ENCODE results near the gene CERS1.

The CERS1 gene

DNA sequence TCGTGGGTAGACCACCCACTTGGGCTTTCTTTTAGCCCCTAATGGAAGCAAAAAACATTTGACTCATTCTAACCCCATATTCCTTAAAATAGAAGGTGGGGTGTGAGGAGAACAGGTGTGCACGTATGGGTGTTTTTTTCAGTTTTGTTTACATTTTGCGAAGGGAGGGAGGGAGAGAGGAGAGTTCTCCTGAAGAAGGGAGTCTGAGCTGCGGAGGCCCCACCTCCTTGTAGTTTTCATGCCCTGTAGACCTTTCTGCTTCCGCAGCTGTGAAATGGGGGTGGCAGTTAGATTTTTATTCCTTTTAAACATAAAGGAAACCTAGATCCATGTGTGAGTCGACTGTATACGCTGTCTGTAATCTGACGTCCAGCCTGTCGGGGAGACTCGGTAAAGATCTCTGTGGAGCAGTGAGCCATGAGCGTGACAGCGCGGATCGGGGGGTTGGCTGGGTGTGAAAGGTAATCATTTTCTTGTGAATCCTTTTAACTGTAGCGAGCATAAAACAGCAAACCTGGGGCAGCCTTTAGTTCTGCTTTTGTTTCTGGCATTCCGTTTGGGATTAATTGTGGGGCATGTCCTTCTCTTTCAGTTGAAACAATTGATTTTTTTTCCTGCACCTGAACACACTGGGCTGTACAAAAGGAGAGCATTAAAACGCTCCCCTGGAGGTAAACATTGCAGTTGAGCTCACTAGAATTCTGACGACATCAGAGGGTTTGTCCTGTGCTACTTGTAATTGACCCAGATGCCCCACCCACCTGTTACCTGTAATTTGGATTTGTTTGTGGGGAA lies 61.9 kb downstream of the CERS1 start:
- no peak for DNase-seq

GRCh38 chr19:18833141-18833476 lies 62.8 kb downstream of the CERS1 start:
- no peak for DNase-seq

DNA sequence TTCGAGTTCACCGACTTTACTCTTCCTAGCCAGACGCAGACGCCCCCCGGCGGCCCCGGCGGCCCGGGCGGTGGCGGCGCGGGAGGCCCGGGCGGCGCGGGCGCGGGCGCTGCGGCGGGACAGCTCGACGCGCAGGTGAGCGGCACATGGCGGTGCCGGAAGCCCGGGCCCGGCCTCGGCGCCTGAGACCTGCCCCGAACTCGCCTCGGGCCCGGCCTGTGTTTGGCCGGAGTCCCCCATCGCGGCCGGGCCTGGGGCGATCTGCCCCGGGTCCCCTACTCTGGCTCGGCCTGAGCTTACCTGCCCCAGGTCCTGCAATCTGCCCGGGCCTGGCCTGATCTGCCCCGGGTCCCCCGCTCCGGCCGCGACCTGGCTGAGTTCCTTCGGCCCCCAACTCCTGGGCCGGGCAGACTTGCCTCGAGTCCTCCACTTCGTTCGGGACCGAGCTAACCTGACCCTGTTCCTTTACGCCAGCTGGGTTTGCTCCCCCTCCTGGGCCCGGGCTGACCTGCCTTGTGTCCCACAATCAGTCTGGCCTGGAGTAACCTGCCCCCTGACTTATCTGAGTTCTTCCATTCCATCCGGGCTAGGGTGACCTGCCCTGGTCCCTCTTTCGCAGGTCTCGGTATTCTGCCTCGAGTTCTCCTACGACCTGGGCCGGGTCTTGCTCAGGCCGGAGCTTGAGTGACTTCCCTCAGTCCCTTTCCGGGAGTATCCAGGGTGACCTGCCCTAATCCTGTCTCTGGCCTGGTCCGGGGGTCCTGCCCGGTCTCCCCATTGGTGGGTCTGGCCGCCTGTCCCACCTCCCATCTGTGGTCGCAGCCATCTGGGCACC lies 63.4 kb downstream of the CERS1 start:
- DNase-seq: no peak

DNA sequence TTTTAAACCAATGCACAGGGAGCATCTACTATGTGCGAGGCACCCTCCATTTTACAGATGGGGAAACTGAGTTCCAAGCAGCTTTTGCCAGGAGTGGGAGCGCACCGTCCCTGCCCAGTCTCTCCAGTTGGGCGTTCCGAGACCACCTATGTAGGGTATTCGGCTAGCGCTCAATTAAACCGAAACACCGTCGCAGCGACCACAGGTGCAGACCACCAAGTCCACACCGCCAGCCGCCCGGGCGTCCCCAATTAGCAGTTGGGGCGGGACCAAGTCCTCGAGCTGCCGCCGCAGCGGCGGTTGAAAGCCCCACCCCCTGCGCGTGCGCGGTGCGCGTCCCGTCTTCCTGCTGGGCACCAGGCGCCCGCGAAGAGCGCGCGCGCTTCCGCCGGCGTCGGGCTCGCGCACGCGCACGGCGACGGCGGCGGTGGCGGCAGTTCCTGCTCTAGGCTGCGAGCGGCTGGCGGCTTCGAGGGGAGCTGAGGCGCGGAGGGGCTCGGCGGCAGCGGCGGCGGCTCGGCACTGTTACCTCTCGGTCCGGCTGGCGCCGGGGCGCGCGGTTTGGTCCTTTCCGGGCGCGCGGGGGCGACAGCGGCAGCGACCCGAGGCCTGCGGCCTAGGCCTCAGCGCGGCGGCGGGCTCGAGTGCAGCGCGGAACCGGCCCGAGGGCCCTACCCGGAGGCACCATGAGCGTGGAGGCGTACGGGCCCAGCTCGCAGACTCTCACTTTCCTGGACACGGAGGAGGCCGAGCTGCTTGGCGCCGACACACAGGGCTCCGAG lies 64.2 kb downstream of the CERS1 start, which contains the start of gene UPF1:
Gene UPF1 (plus strand): TSS at position 436 of the 782 bp plus-strand sequence. CDS start 251 bp downstream, at position 687.
- peak; percentile 83 to 91 for DNase-seq

DNA sequence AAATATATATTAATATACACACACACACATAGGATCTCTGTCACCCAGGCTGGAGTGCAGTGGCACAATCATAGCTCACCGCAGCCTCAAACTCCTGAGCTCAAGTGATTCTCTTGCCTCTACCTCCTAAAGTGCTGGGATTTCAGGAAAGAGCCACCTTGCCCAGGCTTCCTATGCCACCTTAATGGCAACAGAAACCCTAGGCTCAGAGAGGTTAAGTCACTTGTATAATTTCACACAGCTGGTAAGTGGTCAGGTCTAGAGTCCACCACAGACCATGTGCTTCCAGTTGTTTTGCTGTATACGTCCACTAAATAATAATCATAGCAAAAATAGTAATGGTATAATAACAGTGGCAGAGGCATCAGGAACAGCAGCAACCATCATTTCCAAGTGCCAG lies 65.5 kb downstream of the CERS1 start:
- no peak for DNase-seq

DNA sequence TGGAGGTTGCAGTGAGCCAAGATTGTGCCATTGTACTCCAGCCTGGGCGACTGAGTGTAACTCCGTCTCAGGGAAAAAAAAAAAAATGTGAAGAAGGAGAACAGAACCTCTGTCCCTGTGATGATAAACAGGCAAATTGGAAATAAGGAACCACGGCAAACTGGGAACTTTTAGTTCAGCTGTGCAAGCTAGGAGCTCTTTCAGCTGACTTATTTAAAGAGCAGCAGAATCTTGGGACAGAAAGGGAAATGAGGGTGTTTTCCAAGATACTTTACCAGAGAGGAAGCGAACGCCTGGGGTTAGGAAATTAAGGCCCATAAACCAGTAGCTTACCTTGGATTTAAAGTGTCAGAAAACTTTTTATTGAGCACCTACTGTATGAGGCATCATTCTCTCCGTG lies 67.2 kb downstream of the CERS1 start:
- DNase-seq: no peak

All from SHP77 (cell line).